Peyer's patch (tissue), 4 donors: ENCODE measurements around the gene HDDC3.

Experiments used
- POLR2A ChIP-seq, 2 donors: fragments of 450-650 bp; IDR thresholded peaks; one replicate each; pipeline ENCODE4 v1.5.1; 2017; ENCODE audit warnings: antibody characterized with exemption in 2 of 2, mild to moderate bottlenecking in 2 of 2, moderate library complexity in 2 of 2
- TF ChIP-seq, protein P1 (sequence below), 6 experiments: fragments of 450-650 bp in 4 of 6; fragments of 200-600 bp in 2 of 6; sonication (generic) in 1 of 6; IDR thresholded peaks; one replicate each; pipeline ENCODE4 v1.5.1; 2017 to 2019; ENCODE audit warnings: antibody characterized with exemption in 6 of 6, mild to moderate bottlenecking in 3 of 6, moderate library complexity in 1 of 6

DNA sequence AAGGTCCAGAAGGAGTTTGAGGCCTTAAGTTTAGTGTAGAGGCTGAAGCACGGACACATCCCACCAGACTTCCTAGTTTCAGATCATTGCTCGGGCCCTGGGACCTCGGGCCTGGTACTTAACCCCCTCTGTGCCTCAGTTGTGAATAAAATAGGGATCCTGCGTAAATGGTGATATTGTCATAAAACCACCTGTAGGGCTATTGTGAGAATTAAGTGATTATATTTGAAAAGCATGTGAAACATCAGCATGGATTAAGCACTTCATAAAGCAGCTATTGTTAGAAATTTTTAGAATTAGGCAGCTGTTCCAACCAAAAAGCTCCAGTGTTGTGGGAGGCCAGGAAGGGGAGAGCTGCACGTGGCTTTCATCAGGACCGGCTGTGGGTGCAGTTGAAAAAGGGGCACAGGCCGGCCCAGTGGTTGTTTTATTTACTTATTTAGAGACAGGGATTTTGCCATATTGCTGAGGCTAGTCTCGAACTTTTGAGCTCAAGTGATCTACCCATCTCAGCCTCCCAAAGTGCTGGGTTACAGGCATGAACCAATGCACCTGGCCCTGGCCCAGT is 26.8 kb upstream of the HDDC3 start:
- TF ChIP-seq, protein P1, sequence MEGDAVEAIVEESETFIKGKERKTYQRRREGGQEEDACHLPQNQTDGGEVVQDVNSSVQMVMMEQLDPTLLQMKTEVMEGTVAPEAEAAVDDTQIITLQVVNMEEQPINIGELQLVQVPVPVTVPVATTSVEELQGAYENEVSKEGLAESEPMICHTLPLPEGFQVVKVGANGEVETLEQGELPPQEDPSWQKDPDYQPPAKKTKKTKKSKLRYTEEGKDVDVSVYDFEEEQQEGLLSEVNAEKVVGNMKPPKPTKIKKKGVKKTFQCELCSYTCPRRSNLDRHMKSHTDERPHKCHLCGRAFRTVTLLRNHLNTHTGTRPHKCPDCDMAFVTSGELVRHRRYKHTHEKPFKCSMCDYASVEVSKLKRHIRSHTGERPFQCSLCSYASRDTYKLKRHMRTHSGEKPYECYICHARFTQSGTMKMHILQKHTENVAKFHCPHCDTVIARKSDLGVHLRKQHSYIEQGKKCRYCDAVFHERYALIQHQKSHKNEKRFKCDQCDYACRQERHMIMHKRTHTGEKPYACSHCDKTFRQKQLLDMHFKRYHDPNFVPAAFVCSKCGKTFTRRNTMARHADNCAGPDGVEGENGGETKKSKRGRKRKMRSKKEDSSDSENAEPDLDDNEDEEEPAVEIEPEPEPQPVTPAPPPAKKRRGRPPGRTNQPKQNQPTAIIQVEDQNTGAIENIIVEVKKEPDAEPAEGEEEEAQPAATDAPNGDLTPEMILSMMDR (IDR thresholded peaks at IDR 0.05), result no peak
- TF ChIP-seq POLR2A (IDR thresholded peaks at IDR 0.05), result no peak
